H1 (cell line): Measurements from ENCODE around the gene IL6ST. TPM values are rescaled to one million over a fixed set of nuclear protein-coding genes. Genes with fewer than 3 reads are reported as not detected.

Experiments used
- BCL11A ChIP-seq, 2 experiments: IDR thresholded peaks; one replicate each; pipeline ENCODE4 v1.6.1; 2011; ENCODE audit warnings: low read depth in 2 of 2, low read length in 2 of 2, mild to moderate bottlenecking in 2 of 2
- CHD1 ChIP-seq: IDR thresholded peaks from 2 replicates; pipeline ENCODE4 v1.6.1; 2012; ENCODE audit warnings: low read depth, low read length, improper control_type of control experiment
- CREB1 ChIP-seq: IDR thresholded peaks from 2 replicates; pipeline ENCODE4 v1.6.1; 2012; ENCODE audit warnings: inconsistent platforms
- POLR2A ChIP-seq, 2 experiments: IDR thresholded peaks; 1 replicate in 1 of 2; 2 replicates in 1 of 2; pipeline ENCODE4 v1.6.1; 2011; ENCODE audit warnings: low read depth in 2 of 2, low read length in 2 of 2, mild to moderate bottlenecking in 2 of 2; ENCODE audit errors: control extremely low read depth in 1 of 2
- RNF2 ChIP-seq: fragments of 200-900, 300-1000 bp; sonication (generic); IDR thresholded peaks from 2 replicates; pipeline ENCODE4 v1.7.1; 2016; ENCODE audit warnings: borderline replicate concordance, low read depth, mild to moderate bottlenecking, antibody characterized with exemption, low read length; ENCODE audit not compliant: poor library complexity, severe bottlenecking; ENCODE audit errors: missing control alignments
- SP4 ChIP-seq: IDR thresholded peaks from 2 replicates; pipeline ENCODE4 v1.6.1; 2012; ENCODE audit warnings: low read length, inconsistent platforms
- YY1 ChIP-seq: IDR thresholded peaks from 2 replicates; pipeline ENCODE4 v1.6.1; 2011; ENCODE audit warnings: low read depth, mild to moderate bottlenecking, low read length
- polyA plus RNA-seq, 7 experiments: library from polyadenylated mRNA; depleted of rRNA in 3 of 7; stranded (reverse) in 5 of 7; unstranded in 2 of 7; fragments of >200 nt in 5 of 7; fragments of 200-250 nt in 2 of 7; gene quantifications; 1 replicate in 5 of 7; 2 replicates in 1 of 7; 4 replicates in 1 of 7; pipeline versions ENCODE4 v1.2.1 to v1.2.3, GENCODE V29; 2011 to 2013; ENCODE audit warnings: missing spikeins in 2 of 7, mixed read lengths in 2 of 7
- total RNA-seq: library from RNA; stranded (reverse); fragmentation: NEBNext Ultra II Directional; extraction: Animal tissue kit (Norgen Biotek cat#: 25700); gene quantifications from 2 replicates; pipeline ENCODE4 v1.2.1, GENCODE V29; 2021
- TF ChIP-seq, protein P1 (sequence below): fragments of 300-600 bp; sonication (generic); IDR thresholded peaks from 2 replicates; pipeline ENCODE4 v1.7.1; 2012; ENCODE audit warnings: low read length, moderate library complexity, mild to moderate bottlenecking, inconsistent platforms; ENCODE audit not compliant: insufficient replicate concordance
- TF ChIP-seq, protein P2 (sequence below): IDR thresholded peaks from 2 replicates; pipeline ENCODE4 v1.6.1; 2012; ENCODE audit warnings: inconsistent platforms
- TF ChIP-seq, protein P3 (sequence below): IDR thresholded peaks from 2 replicates; pipeline ENCODE4 v1.6.1; 2011; ENCODE audit warnings: low read depth, mild to moderate bottlenecking, low read length; ENCODE audit not compliant: insufficient read depth

Gene IL6ST
- total and polyA plus RNA-seq, 2 of the 8 experiments (the other 6 are each of a cell fraction or from before 2014, with no cell fraction given), result 1.4 to 11.1 TPM

- TF ChIP-seq, protein P1, sequence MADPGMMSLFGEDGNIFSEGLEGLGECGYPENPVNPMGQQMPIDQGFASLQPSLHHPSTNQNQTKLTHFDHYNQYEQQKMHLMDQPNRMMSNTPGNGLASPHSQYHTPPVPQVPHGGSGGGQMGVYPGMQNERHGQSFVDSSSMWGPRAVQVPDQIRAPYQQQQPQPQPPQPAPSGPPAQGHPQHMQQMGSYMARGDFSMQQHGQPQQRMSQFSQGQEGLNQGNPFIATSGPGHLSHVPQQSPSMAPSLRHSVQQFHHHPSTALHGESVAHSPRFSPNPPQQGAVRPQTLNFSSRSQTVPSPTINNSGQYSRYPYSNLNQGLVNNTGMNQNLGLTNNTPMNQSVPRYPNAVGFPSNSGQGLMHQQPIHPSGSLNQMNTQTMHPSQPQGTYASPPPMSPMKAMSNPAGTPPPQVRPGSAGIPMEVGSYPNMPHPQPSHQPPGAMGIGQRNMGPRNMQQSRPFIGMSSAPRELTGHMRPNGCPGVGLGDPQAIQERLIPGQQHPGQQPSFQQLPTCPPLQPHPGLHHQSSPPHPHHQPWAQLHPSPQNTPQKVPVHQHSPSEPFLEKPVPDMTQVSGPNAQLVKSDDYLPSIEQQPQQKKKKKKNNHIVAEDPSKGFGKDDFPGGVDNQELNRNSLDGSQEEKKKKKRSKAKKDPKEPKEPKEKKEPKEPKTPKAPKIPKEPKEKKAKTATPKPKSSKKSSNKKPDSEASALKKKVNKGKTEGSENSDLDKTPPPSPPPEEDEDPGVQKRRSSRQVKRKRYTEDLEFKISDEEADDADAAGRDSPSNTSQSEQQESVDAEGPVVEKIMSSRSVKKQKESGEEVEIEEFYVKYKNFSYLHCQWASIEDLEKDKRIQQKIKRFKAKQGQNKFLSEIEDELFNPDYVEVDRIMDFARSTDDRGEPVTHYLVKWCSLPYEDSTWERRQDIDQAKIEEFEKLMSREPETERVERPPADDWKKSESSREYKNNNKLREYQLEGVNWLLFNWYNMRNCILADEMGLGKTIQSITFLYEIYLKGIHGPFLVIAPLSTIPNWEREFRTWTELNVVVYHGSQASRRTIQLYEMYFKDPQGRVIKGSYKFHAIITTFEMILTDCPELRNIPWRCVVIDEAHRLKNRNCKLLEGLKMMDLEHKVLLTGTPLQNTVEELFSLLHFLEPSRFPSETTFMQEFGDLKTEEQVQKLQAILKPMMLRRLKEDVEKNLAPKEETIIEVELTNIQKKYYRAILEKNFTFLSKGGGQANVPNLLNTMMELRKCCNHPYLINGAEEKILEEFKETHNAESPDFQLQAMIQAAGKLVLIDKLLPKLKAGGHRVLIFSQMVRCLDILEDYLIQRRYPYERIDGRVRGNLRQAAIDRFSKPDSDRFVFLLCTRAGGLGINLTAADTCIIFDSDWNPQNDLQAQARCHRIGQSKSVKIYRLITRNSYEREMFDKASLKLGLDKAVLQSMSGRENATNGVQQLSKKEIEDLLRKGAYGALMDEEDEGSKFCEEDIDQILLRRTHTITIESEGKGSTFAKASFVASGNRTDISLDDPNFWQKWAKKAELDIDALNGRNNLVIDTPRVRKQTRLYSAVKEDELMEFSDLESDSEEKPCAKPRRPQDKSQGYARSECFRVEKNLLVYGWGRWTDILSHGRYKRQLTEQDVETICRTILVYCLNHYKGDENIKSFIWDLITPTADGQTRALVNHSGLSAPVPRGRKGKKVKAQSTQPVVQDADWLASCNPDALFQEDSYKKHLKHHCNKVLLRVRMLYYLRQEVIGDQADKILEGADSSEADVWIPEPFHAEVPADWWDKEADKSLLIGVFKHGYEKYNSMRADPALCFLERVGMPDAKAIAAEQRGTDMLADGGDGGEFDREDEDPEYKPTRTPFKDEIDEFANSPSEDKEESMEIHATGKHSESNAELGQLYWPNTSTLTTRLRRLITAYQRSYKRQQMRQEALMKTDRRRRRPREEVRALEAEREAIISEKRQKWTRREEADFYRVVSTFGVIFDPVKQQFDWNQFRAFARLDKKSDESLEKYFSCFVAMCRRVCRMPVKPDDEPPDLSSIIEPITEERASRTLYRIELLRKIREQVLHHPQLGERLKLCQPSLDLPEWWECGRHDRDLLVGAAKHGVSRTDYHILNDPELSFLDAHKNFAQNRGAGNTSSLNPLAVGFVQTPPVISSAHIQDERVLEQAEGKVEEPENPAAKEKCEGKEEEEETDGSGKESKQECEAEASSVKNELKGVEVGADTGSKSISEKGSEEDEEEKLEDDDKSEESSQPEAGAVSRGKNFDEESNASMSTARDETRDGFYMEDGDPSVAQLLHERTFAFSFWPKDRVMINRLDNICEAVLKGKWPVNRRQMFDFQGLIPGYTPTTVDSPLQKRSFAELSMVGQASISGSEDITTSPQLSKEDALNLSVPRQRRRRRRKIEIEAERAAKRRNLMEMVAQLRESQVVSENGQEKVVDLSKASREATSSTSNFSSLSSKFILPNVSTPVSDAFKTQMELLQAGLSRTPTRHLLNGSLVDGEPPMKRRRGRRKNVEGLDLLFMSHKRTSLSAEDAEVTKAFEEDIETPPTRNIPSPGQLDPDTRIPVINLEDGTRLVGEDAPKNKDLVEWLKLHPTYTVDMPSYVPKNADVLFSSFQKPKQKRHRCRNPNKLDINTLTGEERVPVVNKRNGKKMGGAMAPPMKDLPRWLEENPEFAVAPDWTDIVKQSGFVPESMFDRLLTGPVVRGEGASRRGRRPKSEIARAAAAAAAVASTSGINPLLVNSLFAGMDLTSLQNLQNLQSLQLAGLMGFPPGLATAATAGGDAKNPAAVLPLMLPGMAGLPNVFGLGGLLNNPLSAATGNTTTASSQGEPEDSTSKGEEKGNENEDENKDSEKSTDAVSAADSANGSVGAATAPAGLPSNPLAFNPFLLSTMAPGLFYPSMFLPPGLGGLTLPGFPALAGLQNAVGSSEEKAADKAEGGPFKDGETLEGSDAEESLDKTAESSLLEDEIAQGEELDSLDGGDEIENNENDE, result no peak
- TF ChIP-seq POLR2A (IDR thresholded peaks at IDR 0.05; ENCODE audit: control extremely low read depth in 1 of 2, low read depth in 2 of 2, low read length in 2 of 2) (no peak), RNF2 (no peak), SP4 (no peak), YY1 (no peak), CHD1 (no peak), CREB1 (no peak), BCL11A (IDR thresholded peaks at IDR 0.05; ENCODE audit: low read depth in 2 of 2, low read length in 2 of 2) (no peak)
- TF ChIP-seq, protein P2, sequence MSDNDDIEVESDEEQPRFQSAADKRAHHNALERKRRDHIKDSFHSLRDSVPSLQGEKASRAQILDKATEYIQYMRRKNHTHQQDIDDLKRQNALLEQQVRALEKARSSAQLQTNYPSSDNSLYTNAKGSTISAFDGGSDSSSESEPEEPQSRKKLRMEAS, result no peak
- TF ChIP-seq, protein P3, sequence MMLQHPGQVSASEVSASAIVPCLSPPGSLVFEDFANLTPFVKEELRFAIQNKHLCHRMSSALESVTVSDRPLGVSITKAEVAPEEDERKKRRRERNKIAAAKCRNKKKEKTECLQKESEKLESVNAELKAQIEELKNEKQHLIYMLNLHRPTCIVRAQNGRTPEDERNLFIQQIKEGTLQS, result no peak
These were observed 11.8 kb upstream of the IL6ST start (continued) for GRCh38 chr5:56006600-56006999.
